Caco-2 (cell line): ENCODE measurements around the gene RGS10. TPM values are rescaled to one million over a fixed set of nuclear protein-coding genes. Genes with fewer than 3 reads are reported as not detected.

Source experiments
- Bru-seq: library from RNA; stranded (reverse); fragments of 400-500 nt; gene quantifications from one replicate; lab custom pipeline; 2021; lab: Mats Ljungman, UMichigan
- BruChase-seq, 2 experiments: library from RNA; stranded (reverse); fragments of 400-500 nt; gene quantifications; one replicate each; lab custom pipeline; 2021; lab: Mats Ljungman, UMichigan
- BruUV-seq: library from RNA; stranded (reverse); fragments of 400-500 nt; replicated peaks from 2 replicates; lab custom pipeline; 2021; lab: Mats Ljungman, UMichigan
- CTCF ChIA-PET: fragments of 300-600 bp; sonication (Branson Sonifier 250); formaldehyde crosslinking; loops from one replicate; lab custom pipeline; 2022; ENCODE audit warnings: antibody characterized with exemption; lab: Charles Lee
- POLR2A ChIA-PET: fragments of 300-600 bp; sonication (Branson Sonifier 250); formaldehyde crosslinking; loops from one replicate; lab custom pipeline; 2022; ENCODE audit warnings: antibody characterized with exemption; lab: Charles Lee
- DNase-seq, 2 experiments: peaks; one replicate each; pipeline versions ENCODE4 v3.0.0 to v3.0.0-alpha.2; 2020 to 2022
- H3K27me3 ChIP-seq: replicated peaks from 2 replicates; pipeline ENCODE4 v1.6.0; 2011; ENCODE audit warnings: low read length; ENCODE audit not compliant: control insufficient read depth, insufficient read depth
- H3K36me3 ChIP-seq: 2 replicates; pipeline ENCODE4 v1.5.1; 2011; ENCODE audit warnings: low read length; ENCODE audit not compliant: control insufficient read depth, insufficient read depth
- H3K4me1 ChIP-seq: fragments of 250-450 bp; sonication (Bioruptor Pico); 2 replicates; pipeline ENCODE4 v1.5.1; 2020; ENCODE audit warnings: mild to moderate bottlenecking
- H3K4me3 ChIP-seq: 2 replicates; pipeline ENCODE4 v1.5.1; 2011; ENCODE audit warnings: low read depth, mild to moderate bottlenecking, control low read depth, low read length
- H3K9me3 ChIP-seq: fragments of 250-450 bp; sonication (Bioruptor Pico); 2 replicates; pipeline ENCODE4 v1.5.1; 2020; ENCODE audit warnings: mild to moderate bottlenecking, moderate library complexity
- H3K27ac Mint-ChIP-seq: one replicate; pipeline ENCODE4 v1.8.0; 2022; ENCODE audit warnings: mixed read lengths; ENCODE audit not compliant: unreplicated experiment
- H3K27me3 Mint-ChIP-seq: one replicate; pipeline ENCODE4 v1.8.0; 2022; ENCODE audit warnings: mixed read lengths; ENCODE audit not compliant: insufficient read depth, unreplicated experiment
- H3K36me3 Mint-ChIP-seq: one replicate; pipeline ENCODE4 v1.8.0; 2022; ENCODE audit warnings: mild to moderate bottlenecking, mixed read lengths; ENCODE audit not compliant: insufficient read depth, unreplicated experiment
- H3K4me1 Mint-ChIP-seq: one replicate; pipeline ENCODE4 v1.8.0; 2022; ENCODE audit warnings: low read depth, mixed read lengths; ENCODE audit not compliant: unreplicated experiment
- H3K4me3 Mint-ChIP-seq: one replicate; pipeline ENCODE4 v1.8.0; 2022; ENCODE audit warnings: mild to moderate bottlenecking, moderate library complexity, mixed read lengths; ENCODE audit not compliant: unreplicated experiment
- H3K9me3 Mint-ChIP-seq: one replicate; pipeline ENCODE4 v1.8.0; 2022; ENCODE audit warnings: mixed read lengths; ENCODE audit not compliant: unreplicated experiment
- CTCF ChIP-seq, 2 experiments: fragments of 200-600 bp in 1 of 2; IDR thresholded peaks; 1 replicate in 1 of 2; 2 replicates in 1 of 2; pipeline versions ENCODE4 v1.5.1 to v1.8.0; 2011 to 2022; ENCODE audit warnings: antibody characterized with exemption in 1 of 2, control low read depth in 1 of 2, inconsistent platforms in 1 of 2, low read depth in 1 of 2, low read length in 1 of 2, mild to moderate bottlenecking in 1 of 2, moderate library complexity in 1 of 2; ENCODE audit not compliant: insufficient read depth in 1 of 2, severe bottlenecking in 1 of 2, unreplicated experiment in 1 of 2
- intact Hi-C: fragments of 100-400 bp; cut with micrococcal nuclease; formaldehyde crosslinking; loops from one replicate; pipeline ENCODE4 v1.10.0; 2022; ENCODE audit not compliant: unreplicated experiment
- long read RNA-seq: library from polyadenylated mRNA; stranded (forward); transcript quantifications from one replicate; pipeline ENCODE4 v2.0.0, GENCODE V29; 2022
- total RNA-seq: library from RNA; stranded (reverse); gene quantifications from 2 replicates; pipeline ENCODE4 v1.2.3, GENCODE V29; 2022

RGS10 gene, protein sequence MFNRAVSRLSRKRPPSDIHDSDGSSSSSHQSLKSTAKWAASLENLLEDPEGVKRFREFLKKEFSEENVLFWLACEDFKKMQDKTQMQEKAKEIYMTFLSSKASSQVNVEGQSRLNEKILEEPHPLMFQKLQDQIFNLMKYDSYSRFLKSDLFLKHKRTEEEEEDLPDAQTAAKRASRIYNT
- 22.6 and 23.2 TPM in 2 replicates for total RNA-seq
- percentile 49 among the genes with signal in this experiment for Bru-seq, nascent RNA
- percentile 51 among the genes with signal in this experiment for BruChase-seq, experiment 1, labeled RNA remaining after a 2-hour chase
- percentile 54 among the genes with signal in this experiment for BruChase-seq, experiment 2, labeled RNA remaining after a 6-hour chase
- long read RNA-seq, transcript RGS10-202 (5 exons, 804 nt) = major isoform, 16 of 18 reads
- long read RNA-seq, partial matches to known transcripts = 0 of 18 reads
- long read RNA-seq, other reads (novel, unspliced or antisense) = 2 of 18 reads

DNA sequence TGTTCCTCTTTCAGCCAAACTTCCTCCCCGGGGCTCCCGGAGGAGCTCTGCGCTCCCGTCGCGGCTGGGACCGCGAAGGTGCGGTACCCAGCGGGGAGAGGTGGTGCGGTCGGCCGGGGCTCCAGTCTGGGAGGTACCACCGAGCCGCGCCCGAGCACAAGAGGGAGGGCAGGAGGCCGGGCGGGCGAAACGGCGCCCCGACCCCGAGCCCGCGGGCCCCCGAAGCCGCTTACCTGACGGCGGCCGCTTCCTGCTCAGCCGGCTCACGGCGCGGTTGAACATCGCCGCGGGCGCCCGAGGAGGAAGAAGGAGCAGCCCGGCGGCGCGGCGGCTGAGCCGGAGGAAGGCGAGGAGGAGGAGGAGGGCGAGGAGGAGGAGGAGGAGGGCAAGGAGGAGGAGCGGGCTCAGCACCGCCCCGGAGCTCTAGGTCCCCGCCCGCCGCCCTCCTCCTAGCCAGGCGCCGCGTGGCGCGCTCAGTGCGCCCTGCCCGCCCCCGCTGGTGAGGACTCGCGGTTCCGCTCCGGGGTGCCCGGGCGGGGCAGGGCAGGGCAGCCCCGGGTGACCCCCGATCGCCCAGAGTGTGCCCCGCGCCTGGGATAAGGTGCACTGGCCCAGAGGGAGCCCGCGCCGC lies at the start of gene RGS10:
RGS10 (minus strand) TSS at position 363 of the 631 bp plus-strand sequence; CDS start at position 282, 81 bp downstream.
- H3K27me3 Mint-ChIP-seq = no peaks in the 10 kb centered on the region

GRCh38 chr10:119588071-119588470 lies 45.6 kb upstream of the RGS10 start:
- BruUV-seq = no TSS peak
- intact Hi-C loops = no loop called here
- H3K9me3 Mint-ChIP-seq = no peaks in the 10 kb centered on the region
- DNase-seq = no peak
- ChIA-PET POLR2A (interaction anchor here (1.1 kb wide), 1 partner anchor 63 kb away, joined by 4 read pairs; the partner anchor contains the start of gene BAG3), CTCF (no interaction called here)
- no peak overlapping the region for H3K4me3 Mint-ChIP-seq
- no peaks in the 10 kb centered on the region for H3K27me3 Mint-ChIP-seq
- Histone ChIP-seq H3K4me1 (peaks cover 11% of the 10 kb centered on the region), H3K27me3 (no peaks in the 10 kb centered on the region), H3K4me3 (no peak overlapping the region), H3K36me3 (no peaks in the 10 kb centered on the region; the same call in 1 of the 2 replicates), H3K9me3 (no peaks in the 10 kb centered on the region)
- no peak for TF ChIP-seq CTCF (IDR thresholded peaks at IDR 0.05; ENCODE audit: insufficient read depth in 1 of 2, low read depth in 1 of 2, low read length in 1 of 2, severe bottlenecking in 1 of 2, unreplicated experiment in 1 of 2)
- H3K27ac Mint-ChIP-seq = no peak overlapping the region
- H3K4me1 Mint-ChIP-seq = peaks cover 7% of the 10 kb centered on the region
- H3K36me3 Mint-ChIP-seq = peaks cover 29% of the 10 kb centered on the region

More for the DNA sequence above, at the start of gene RGS10:
- H3K4me1 Mint-ChIP-seq = peaks cover 14% of the 10 kb centered on the region
- peak within 1 kb of the TSS; percentile 81 for H3K27ac Mint-ChIP-seq
- no peaks in the 10 kb centered on the region for H3K27me3 ChIP-seq
- H3K4me3 Mint-ChIP-seq = peak within 1 kb of the TSS; percentile 87
- H3K9me3 Mint-ChIP-seq = no peaks in the 10 kb centered on the region
- no peak for TF ChIP-seq CTCF (IDR thresholded peaks at IDR 0.05; ENCODE audit: insufficient read depth in 1 of 2, low read depth in 1 of 2, low read length in 1 of 2, severe bottlenecking in 1 of 2, unreplicated experiment in 1 of 2)
- H3K4me3 ChIP-seq = peak within 1 kb of the TSS; percentile 72
- intact Hi-C loops = no loop called here
- H3K36me3 Mint-ChIP-seq = peaks cover 8% of the 10 kb centered on the region
- DNase-seq = peak; percentile 71 to 78
- H3K9me3 ChIP-seq = no peaks in the 10 kb centered on the region
- BruUV-seq = no TSS peak
- ChIA-PET POLR2A (interaction anchor here (0.6 to 1.0 kb wide), 7 partner anchors 9 to 240 kb away, joined by 3 to 6 read pairs (median 3); no protein-coding TSS in a partner anchor), CTCF (interaction anchor here (0.6 to 2.7 kb wide), 6 partner anchors 9 to 398 kb away, joined by 3 to 15 read pairs (median 4); no protein-coding TSS in a partner anchor)
- H3K4me1 ChIP-seq = peaks cover 5% of the 10 kb centered on the region; the same call in 1 of the 2 replicates
- no peaks in the 10 kb centered on the region for H3K36me3 ChIP-seq

DNA sequence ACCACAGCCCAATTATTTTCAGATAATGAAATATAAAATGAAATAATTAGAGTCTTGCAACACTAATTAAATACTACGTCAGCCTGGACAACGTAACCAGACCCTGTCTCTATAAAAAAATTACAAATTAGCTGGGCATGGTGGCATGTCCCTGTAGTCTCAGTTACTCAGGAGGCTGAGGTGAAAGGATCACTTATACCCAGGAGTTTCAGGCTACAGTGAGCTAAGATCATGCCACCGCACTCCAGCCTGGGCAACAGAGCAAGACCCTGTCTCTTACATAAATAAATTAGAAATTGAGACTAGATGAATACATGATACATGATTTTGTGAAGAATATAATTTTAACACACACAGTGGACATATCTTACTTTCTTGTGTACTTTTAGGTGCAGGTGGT lies 35.8 kb upstream of the RGS10 start:
- Histone ChIP-seq H3K4me3 (no peak overlapping the region), H3K9me3 (no peaks in the 10 kb centered on the region), H3K27me3 (no peaks in the 10 kb centered on the region), H3K4me1 (no peaks in the 10 kb centered on the region), H3K36me3 (no peaks in the 10 kb centered on the region; the same call in none of the 2 replicates)
- Mint-ChIP-seq H3K36me3 (peaks cover 83% of the 10 kb centered on the region), H3K4me3 (no peak overlapping the region), H3K27ac (no peak overlapping the region), H3K9me3 (no peaks in the 10 kb centered on the region), H3K4me1 (no peaks in the 10 kb centered on the region), H3K27me3 (no peaks in the 10 kb centered on the region)
- TF ChIP-seq CTCF (IDR thresholded peaks at IDR 0.05; ENCODE audit: insufficient read depth in 1 of 2, low read depth in 1 of 2, low read length in 1 of 2, severe bottlenecking in 1 of 2, unreplicated experiment in 1 of 2) = no peak
- ChIA-PET POLR2A (no interaction called here), CTCF (no interaction called here)
- no peak for DNase-seq
- intact Hi-C loops = no loop called here
- no TSS peak for BruUV-seq
